ENCODE results near the gene TMEM272.
A peak's percentile ranks its signal among the peaks of the same experiment; 100 is the strongest.

TMEM272 gene

GRCh38 chr13:51804295-51805172 lies 40.4 kb downstream of the TMEM272 start:
- DNase-seq (ENCODE audit: low read depth) = no peak

GRCh38 chr13:51803422-51804294 lies 41.3 kb downstream of the TMEM272 start, which contains the start of gene DHRS12:
Gene DHRS12, minus strand, starts transcription at chr13:51804163. Its CDS starts 4,504 bp downstream, at chr13:51799659.
- peak; percentile 68 for DNase-seq (ENCODE audit: low read depth)

DNA sequence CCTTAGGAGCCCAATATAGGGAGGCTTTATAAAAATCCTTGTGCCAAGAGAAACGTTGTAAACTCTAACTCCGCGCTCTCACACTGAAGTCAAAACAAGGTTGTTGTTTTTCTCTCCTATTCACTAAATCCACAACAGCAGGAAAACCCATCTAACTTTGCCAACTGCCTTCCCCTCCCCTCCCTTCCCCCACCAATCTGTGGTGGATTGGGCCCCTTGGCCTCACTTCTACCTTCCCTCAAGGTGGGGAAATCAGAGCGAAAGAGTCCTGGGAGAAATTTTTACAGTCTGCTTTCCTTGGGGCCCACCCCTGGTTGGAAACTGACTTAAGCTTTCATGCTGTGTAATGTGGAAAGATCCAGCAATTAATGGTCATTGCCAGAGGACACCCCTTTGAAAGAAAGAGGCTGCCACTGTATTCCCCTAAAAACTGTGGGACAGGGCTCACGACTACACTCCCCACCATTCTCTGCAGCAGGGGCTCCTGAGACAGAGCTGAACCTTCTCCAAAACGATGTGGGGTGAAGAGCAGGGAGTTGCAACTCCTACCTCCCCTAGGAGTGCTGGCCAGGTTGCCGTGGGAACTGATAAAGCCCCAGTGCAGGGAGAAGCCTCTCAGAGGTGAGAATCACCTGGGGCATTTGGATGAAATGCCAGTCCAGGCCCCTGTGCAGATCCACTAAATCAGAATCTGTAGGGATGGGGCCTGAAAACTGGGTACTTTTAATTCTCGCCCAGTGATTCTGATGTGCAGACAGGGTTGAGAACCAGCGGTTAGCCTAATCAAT lies 42.2 kb downstream of the TMEM272 start:
- DNase-seq (ENCODE audit: low read depth) = no peak

- no peak for DNase-seq (ENCODE audit: low read depth)
Observed at GRCh38 chr13:51801631-51802099, 43.3 kb downstream of the TMEM272 start.

GRCh38 chr13:51800486-51800885 lies 44.5 kb downstream of the TMEM272 start:
- no peak for DNase-seq (ENCODE audit: low read depth)

DNA sequence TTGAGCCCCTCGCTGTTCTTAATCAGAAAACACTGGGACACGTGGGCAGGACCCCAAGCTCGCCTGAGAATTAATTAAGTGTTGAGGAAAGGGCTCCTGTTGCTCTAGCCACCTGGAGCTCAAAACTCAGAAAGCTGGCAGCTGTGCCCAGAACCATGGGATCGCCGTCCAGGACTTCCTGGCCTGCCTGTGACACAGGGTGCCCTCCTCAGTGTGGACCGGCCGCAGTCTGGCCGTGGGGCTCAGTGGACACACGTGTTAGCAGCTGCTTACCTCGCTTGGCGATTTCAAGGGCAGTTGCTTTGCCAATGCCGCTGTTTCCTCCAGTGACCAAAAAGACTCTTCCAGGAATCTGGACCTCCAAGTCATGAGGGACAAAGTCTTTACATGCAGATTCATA lies 45.7 kb downstream of the TMEM272 start:
- DNase-seq (ENCODE audit: low read depth) = no peak

GRCh38 chr13:51797664-51798488 lies 47.1 kb downstream of the TMEM272 start:
- DNase-seq (ENCODE audit: low read depth) = no peak

GRCh38 chr13:51796546-51796945 lies 48.4 kb downstream of the TMEM272 start:
- DNase-seq (ENCODE audit: low read depth) = no peak

DNA sequence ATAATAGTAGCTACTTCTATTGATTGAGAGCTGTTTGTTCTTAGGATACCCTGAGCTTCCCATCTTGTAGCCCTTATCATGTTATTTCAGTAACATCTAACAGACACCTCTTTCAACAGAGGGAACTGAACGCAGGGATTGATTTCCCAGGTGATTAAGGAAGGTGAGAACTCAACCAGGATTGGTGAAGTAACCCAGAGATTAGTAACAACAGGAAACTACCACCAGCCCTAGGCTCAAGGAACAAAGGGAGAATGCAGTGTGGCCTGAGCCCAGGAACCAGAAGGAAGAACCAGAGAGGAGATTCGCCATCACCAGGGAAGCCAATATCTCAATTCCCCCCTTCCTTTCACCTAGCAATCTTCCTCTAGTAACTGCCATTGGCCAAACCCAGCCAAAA lies 49.6 kb downstream of the TMEM272 start:
- DNase-seq (ENCODE audit: low read depth) = no peak

GRCh38 chr13:51794964-51795363 lies 50.0 kb downstream of the TMEM272 start:
- no peak for DNase-seq (ENCODE audit: low read depth)

DNA sequence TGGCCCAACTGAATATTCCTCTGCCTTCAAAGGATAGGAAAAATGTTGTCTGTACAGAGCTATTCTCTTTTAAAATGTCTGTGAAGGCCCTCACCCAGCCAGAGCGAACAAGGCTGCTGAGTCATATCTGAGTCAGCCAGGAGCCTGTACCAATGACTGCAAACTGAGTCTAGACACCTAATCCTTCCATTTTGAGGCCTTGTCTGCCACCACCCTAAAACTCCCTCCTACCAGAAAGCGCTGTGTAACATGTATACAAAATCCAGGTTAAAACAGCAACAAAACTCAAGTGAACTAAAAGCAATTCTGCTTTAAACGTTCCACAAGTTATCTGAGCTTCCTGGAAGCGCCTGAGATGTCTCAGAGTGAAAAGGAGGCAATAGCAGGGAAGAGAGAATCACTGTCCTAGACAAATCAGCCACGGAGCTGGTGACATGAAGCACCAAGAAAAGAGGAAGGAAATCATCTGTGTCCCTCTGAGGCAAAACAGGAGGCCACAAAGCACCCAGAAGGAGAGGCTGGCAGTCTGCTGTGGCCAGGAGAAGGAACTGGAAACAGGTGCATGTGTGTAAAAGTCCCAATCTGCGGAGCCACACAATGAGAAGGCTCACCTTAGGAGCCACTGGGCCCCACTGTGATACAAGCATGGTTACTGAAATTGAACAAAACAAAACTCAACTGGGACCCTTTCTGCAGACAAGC lies 51.3 kb downstream of the TMEM272 start:
- DNase-seq (ENCODE audit: low read depth) = no peak

DNA sequence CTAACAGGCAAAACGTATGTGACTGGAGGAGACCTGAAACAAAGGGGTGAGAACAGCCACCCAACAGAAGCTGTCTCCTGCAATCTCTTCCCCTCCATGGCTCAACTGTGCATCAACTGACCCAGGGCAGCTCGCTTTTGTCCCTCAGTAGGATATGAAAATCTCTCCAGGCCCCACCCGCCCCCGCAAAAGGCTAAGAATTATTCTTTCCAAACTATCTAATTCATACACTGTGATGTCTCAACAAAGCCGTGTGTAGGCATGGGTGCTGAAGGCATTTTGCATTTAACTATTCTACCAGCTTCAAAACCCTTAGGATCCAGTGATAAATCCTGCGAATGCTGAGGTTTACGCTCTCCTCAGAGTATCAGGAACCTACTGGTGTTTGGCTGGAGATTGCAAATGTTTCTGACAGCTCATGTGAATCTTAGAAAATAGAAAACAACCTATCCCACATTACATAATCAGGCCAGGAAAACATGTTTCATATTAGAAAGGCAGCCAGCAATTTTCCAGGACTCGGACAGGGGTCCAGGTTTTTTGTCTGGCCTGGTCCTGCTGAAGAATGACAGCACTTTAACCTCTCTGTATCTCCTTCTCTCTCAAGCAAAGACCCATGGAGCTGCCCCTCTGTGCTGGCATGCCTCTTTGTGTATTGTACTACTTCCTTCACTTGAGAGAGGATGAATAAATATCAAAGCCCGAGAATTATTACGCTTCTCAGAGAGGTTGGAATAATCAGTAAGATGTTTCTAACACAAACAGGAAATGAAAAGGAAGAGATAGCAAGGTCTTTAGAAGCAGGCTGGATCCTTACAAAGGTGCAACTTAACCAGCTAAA lies 58.3 kb downstream of the TMEM272 start:
- no peak for DNase-seq (ENCODE audit: low read depth)

DNA sequence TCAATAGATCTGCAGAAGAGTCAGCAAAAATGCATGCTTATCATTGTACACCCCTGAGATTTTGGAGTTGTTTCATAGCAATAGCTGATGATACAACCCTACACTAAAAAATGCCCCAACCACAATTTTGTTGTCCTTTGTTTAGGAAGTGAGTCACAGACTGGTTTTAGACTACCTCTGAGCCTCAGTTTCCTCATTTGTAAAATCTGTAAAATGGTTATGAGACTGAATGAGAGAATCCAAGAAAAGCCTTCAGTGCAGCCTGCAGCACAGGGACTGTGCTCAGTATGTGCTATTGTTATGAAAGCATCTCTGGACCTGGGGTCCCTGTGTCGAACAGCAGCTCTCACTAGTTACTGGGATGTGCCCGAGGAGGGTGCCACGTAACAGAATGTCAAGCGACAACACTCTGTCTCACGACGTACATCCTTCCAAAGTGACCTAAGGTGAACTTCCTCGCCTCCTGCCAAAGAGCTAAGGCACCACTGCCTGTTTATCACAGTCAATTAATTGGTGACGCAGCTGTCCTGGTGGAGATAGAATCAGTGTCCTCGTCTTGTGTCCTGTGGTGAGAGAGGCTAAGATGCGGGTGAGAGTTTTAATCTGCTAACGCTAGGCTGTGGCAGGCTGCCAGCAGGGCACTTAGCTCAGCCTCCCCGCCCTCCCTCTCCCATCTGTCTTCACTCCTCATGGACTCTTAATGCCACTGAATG lies 59.1 kb downstream of the TMEM272 start:
- no peak for DNase-seq (ENCODE audit: low read depth)

- DNase-seq (ENCODE audit: low read depth) = no peak
Observed at GRCh38 chr13:51784097-51784496, 60.9 kb downstream of the TMEM272 start.

GRCh38 chr13:51783428-51784094 lies 61.4 kb downstream of the TMEM272 start:
- no peak for DNase-seq (ENCODE audit: low read depth)

GRCh38 chr13:51782026-51782710 lies 62.8 kb downstream of the TMEM272 start:
- DNase-seq (ENCODE audit: low read depth) = no peak

GRCh38 chr13:51781246-51782022 lies 63.5 kb downstream of the TMEM272 start:
- DNase-seq (ENCODE audit: low read depth) = no peak
